Hepatocyte (in vitro differentiated cells): ENCODE results near the gene TSPAN13.

ENCODE experiments used
- EZH2phosphoT487 ChIP-seq: fragments of 200-600 bp; sonication (generic); IDR thresholded peaks from one replicate; pipeline ENCODE4 v1.6.1; 2018; ENCODE audit warnings: antibody characterized with exemption, mild to moderate bottlenecking, low read depth, moderate library complexity; ENCODE audit not compliant: unreplicated experiment, severe bottlenecking
- TF ChIP-seq, protein P1 (sequence below): fragments of 200-600 bp; sonication (generic); IDR thresholded peaks from 2 replicates; pipeline ENCODE4 v1.5.1; 2016; ENCODE audit warnings: antibody characterized with exemption, mild to moderate bottlenecking; ENCODE audit not compliant: poor library complexity

DNA sequence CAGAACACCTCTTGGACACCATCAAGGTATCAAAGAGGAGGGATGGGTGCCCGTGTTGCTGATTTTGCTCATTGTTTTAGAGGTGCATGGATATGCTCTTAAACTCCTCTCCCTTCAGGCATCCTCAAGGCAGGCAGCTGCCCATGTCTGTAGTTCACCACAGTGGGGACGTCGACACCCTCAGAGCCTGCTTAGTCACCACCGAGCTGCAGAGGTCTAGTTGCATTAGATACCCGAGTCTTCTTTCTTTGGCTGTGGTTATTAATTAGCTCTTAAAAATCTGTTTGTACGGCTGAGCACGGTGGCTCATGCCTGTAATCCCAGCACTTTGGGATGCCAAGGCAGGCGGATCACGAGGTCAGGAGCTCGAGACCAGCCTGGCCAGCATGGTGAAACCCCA, 24.7 kb upstream of the TSPAN13 start:
- TF ChIP-seq, protein P1, sequence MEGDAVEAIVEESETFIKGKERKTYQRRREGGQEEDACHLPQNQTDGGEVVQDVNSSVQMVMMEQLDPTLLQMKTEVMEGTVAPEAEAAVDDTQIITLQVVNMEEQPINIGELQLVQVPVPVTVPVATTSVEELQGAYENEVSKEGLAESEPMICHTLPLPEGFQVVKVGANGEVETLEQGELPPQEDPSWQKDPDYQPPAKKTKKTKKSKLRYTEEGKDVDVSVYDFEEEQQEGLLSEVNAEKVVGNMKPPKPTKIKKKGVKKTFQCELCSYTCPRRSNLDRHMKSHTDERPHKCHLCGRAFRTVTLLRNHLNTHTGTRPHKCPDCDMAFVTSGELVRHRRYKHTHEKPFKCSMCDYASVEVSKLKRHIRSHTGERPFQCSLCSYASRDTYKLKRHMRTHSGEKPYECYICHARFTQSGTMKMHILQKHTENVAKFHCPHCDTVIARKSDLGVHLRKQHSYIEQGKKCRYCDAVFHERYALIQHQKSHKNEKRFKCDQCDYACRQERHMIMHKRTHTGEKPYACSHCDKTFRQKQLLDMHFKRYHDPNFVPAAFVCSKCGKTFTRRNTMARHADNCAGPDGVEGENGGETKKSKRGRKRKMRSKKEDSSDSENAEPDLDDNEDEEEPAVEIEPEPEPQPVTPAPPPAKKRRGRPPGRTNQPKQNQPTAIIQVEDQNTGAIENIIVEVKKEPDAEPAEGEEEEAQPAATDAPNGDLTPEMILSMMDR = no peak
- TF ChIP-seq EZH2phosphoT487 = no peak
